ENCODE data around the gene KRTAP4-11.
"Not testable (repeated sequence)": the region's sequence is repeated elsewhere in the genome, so short reads cannot be mapped to it uniquely, and the experiment has no call there.

KRTAP4-11 gene

DNA sequence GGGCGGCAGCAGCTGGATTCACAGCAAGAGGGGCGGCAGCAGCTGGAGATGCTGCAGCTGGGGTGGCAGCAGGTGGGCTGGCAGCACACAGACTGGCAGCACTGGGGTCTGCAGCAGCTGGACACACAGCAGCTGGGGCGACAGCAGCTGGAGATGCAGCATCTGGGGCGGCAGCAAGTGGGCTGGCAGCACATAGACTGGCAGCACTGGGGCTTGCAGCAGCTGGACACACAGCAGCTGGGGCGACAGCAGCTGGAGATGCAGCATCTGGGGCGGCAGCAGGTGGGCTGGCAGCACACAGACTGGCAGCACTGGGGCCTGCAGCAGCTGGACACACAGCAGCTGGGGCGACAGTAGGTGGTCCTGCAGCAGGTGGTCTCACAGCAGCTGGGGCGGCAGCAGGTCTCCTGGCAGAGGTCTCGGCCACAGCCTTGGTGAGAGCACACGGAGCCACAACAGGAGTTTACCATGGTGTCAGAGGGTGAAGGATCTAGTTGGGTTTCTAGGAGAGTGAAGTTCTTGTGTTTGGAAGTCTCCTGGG is at the start of gene KRTAP4-11:
Gene KRTAP4-11, minus strand, starts transcription at position 528 of the 541 bp plus-strand sequence. Its CDS starts 58 bp downstream, at position 470.
- in situ Hi-C loops (cut with HindIII; ENCODE audit: low sequenced_read_pairs), result not testable (repeated sequence)

DNA sequence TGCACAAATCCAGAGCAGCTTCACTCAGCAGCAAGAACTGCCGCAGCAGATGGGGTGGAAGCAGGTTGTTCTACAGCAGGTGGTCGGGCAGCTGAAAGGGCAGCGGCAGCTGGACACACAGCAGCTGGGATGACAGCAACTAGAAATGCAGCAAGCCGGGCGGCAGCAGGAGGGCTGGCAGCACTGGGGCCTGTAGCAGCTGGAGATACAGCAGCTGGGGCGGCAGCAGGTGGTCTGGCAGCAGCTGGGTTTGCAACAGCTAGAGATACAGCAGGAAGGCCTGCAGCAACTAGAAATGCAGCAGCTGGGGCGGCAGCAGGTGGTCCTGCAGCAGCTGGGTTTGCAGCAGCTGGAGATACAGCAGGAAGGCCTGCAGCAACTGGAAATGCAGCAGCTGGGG is 49.4 kb upstream of the KRTAP4-11 start:
- in situ Hi-C loops (cut with HindIII; ENCODE audit: low sequenced_read_pairs), result no loop called here

DNA sequence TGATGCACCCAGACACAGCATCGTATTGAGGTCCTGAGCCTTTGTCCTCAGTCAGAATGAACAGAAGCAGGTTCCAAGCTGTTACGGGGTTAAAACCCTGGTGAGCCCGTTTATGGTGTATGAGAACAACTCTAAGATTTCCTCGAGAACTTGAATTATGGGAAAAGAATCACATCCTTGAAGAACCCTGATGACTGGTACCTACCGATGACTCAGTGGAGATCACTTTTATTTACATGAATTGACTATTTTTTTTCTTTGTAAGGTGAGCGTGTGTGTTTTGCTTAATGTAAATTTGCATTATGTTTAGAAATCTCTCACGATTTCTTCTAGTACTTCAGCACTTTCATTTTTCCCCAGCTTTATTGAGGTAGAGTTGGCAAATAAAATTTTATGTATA is 45.7 kb upstream of the KRTAP4-11 start:
- in situ Hi-C loops (cut with HindIII; ENCODE audit: low sequenced_read_pairs), result no loop called here

DNA sequence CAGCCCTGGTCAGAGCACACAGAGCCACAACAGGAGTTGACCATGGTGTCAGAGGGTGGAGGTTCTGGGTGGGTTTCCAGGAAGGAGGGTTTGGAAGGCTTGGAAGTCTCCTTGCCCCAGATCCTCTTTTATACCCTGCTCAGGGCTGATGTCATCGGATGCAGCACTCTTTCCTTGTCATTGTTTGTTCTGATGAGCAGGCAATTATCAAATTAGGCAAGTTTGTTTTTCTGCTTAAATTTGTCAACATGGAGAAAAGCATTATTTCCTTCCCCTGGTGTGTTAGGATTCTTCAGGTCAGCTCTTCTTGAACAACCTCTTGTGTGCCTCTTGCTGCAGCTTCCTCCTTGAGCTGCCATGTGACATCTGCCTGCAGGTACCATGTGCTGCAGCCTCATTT is 42.5 kb upstream of the KRTAP4-11 start, which contains the start of gene KRTAP4-4:
Gene KRTAP4-4, minus strand, starts transcription at position 101 of the 400 bp plus-strand sequence. Its CDS starts 57 bp downstream, at position 44.
- in situ Hi-C loops (cut with HindIII; ENCODE audit: low sequenced_read_pairs), result no loop called here

DNA sequence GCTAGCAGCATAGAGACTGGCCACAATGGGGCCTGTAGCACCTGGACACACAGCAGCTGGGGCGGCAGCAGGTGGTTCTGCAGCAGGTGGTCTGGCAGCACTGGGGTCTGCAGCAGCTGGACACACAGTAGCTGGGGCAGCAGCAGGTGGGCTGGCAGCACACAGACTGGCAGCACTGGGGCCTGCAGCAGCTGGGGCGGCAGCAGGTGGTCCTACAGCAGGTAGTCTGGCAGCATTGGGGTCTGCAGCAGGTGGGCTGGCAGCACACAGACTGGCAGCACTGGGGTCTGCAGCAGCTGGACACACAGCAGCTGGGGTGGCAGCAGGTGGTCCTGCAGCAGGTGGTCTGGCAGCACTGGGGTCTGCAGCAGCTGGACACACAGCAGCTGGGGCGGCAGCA is 42.0 kb upstream of the KRTAP4-11 start:
- in situ Hi-C loops (cut with HindIII; ENCODE audit: low sequenced_read_pairs), result not testable (repeated sequence)

DNA sequence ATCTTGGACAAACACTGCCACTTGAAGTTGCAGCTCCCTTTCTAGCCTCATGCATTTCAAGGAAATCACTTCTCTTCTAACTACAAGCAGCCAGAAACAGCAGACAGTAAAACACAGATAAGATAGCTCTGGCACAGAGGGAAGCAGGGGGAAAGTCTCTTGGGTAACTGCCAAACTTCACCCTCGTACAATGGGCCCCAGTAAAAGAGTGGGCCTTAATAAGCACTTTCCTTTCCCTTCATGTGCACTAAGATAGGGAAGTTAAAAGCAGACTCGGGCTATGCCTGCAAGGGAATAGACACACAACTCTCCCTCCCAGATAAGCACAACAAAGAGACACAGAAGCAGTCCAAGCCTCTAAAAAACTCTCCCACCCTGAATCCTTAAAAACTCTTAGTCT is 35.7 kb upstream of the KRTAP4-11 start:
- in situ Hi-C loops (cut with HindIII; ENCODE audit: low sequenced_read_pairs), result no loop called here

DNA sequence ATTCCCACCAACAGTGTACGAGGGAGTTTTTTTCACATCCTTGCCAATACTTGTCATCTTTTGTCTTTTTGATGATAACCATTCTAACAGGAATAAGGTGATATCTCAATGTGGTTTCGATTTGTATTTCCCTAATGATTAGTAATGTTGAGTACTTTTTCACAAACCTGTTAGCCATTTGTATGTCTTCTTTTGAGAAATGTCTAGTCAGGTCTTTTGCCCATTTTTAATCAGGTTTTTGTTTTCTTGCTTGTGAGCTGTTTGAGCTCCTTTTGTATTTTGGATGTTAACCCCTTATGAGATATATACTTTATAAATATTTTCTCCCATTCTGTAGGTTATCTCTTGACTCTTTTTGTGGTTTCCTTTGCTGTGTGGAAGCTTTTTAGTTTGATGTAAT is 33.4 kb upstream of the KRTAP4-11 start:
- in situ Hi-C loops (cut with HindIII; ENCODE audit: low sequenced_read_pairs), result no loop called here

DNA sequence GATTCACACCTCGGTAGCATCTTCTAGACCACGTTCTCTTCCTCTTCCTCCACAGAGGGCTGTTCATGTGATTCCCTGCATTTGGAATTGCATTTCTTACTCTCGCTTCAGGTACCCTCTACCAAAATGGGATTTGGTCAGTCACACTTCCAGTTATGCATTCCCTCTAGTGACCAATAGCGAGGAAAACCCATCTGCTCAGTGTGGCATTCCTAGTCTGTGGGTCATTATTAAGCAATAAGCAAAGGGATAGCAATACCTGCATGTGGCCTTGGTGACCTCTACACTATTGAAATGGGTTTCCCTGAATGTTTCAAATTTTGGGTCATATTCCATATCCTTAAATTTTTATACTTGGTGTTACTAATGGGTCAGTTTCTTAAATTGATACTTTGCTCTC is 31.9 kb upstream of the KRTAP4-11 start:
- in situ Hi-C loops (cut with HindIII; ENCODE audit: low sequenced_read_pairs), result no loop called here

DNA sequence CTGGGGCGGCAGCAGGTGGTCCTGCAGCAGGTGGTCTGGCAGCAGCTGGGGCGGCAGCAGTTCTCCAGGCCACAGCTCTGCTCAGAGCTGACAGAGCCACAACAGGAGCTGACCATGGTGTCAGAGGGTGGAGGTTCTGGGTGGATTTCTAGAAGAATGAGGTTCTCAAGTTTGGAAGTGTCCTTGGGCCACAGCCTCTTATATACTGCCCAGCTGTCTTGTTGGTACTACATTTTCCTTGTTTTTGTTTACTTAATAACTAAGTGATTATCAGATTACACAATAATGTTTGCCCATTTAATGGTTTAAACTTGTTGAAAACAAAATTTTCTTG is 31.4 kb upstream of the KRTAP4-11 start, which contains the start of gene KRTAP4-5:
Gene KRTAP4-5, minus strand, starts transcription at position 174 of the 334 bp plus-strand sequence. Its CDS starts 58 bp downstream, at position 116.
- in situ Hi-C loops (cut with HindIII; ENCODE audit: low sequenced_read_pairs), result no loop called here

DNA sequence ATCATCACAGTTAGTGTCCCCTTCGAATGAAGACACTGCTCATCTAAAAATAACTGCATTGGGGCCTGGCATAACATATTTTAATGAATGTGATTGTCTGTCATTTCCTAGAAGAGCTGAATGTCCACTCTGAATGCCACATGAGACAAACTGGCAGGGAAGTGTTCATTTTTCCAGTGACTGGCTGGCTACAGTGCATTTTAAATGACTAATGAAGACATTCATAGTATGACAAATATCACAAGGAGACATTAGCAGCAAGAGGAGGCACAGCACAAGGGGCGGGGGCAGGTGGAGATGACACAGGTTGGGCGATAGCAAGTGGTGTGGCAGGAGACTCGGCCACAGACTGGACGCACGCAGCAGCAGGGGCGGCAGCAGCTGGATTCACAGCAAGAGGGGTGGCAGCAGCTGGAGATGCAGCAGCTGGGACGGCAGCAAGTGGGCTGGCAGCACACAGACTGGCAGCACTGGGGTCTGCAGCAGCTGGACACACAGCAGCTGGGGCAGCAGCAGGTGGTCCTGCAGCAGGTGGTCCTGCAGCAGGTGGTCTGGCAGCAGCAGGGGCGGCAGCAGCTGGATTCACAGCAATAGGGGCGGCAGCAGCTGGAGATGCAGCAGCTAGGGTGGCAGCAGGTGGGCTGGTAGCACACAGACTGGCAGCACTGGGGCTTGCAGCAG is 30.9 kb upstream of the KRTAP4-11 start:
- in situ Hi-C loops (cut with HindIII; ENCODE audit: low sequenced_read_pairs), result not testable (repeated sequence)

DNA sequence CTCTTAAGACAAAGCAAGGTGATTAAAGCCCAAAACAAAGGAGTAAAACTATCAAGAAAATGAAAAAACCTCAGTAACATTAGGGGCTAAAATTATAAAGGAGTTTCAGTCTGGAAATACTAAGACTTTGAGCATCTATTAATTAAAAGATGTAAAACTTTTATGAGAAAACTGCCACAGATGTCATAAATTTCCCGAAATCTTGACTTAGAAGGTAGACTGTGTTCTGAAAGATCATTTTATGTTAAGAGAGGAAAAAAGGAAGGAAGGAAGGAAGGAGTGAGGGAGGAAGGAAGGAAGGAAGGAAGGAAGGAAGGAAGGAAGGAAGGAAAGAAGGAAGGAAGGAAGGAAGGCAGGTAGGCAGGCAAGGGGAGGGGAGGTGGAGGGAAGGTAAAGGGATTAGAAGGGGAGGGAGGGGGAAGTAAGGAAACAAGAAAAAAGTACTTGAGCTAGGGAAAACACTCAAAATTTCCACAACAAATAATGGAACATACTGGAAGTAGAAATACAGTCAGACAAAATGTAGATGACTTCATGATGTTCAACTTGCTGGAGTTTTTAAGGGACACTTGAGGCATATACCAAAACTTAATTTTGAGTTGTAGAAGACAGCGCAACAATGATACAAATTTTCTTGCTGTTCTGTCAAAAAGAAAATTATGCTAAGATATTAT is 29.5 kb upstream of the KRTAP4-11 start:
- in situ Hi-C loops (cut with HindIII; ENCODE audit: low sequenced_read_pairs), result no loop called here

DNA sequence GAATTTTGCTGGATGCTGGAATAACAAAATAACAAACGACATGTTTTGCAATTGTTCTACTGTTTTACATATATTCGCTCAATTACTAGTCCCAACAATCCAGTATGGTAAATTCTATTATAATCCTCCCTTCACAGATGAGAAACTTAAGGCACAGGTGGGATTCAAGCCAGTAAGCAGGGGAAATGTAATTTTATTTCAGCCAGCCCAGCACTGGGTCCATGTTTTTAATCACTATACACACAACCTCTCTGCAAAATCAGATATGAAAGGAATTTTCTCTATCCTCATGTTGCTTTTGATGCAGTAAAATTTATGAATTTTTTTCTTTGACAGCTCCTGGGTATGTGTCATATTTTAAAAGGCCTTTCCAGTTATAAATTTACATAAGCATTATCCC is 27.1 kb upstream of the KRTAP4-11 start:
- in situ Hi-C loops (cut with HindIII; ENCODE audit: low sequenced_read_pairs), result no loop called here

DNA sequence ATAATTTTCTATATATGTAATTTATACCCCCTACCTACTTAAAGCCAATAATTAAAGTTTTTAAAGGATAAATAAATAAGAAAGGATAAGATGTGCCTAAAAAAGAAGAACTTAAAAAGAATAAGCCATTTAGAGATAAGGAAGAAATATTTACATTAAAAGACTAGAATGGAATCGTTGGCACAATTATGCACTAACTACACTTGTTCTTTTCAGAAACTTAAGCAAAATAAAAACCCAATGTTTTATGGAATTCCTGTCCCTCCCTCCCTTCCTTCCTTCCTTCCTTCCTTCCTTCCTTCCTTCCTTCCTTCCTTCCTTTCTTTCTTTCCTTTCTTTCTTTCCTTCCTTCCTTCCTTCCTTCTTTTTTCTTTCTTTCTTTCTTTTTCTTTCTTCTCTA is 26.7 kb upstream of the KRTAP4-11 start:
- in situ Hi-C loops (cut with HindIII; ENCODE audit: low sequenced_read_pairs), result no loop called here

DNA sequence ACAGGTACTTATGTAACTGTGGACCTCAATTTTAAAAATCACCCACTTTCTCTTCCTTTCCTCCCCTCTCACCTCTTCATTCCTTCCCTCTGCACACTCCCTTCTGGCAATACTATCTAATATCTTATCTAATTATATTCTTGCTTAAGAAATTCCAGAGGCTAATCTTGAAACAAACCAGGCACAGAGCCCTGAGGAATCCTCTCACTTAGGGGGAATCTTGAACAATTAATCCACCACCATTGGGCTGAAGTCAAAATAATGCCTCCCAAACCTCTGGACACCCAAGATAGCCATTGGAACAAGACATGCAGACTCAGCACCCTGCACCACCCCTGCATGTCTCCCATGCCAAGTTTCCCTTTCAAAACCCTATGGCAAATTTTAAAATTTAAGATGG is 23.2 kb upstream of the KRTAP4-11 start:
- in situ Hi-C loops (cut with HindIII; ENCODE audit: low sequenced_read_pairs), result no loop called here

DNA sequence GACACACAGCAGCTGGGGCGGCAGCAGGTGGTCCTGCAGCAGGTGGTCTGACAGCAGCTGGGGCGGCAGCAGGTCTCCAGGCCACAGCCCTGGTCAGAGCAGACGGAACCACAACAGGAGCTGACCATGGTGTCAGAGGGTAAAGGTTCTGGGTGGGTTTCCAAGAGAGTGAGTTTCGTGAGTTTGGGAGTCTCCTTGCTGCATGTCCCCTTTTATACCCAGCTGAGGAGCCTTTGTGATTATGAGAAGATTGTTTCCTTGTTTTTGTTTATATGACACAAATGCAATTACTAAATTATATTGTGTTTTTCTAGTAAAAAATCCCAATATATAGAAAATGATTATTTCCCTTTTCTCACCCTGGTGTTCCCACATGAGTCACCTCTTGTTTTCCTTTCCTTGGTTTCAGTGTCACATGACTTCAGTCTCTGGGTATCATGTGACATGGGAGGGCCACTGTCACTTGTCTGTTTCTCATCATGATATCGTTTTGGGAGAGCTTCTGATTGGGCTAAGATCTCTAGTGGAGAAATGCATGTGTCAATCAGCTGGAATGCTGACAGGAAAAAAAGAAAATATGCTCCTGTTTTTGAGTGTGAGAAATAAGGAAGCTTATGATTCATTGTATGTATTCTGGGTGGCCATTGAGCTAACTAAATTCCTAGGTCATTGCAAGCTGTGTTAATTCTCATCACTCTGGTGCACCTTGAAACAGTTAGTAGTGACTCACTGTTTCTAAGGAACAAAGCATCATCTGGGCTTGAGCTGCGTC is 22.4 kb upstream of the KRTAP4-11 start, which contains the start of gene KRTAP4-6:
Gene KRTAP4-6, minus strand, starts transcription at position 185 of the 772 bp plus-strand sequence. Its CDS starts 57 bp downstream, at position 128.
- in situ Hi-C loops (cut with HindIII; ENCODE audit: low sequenced_read_pairs), result no loop called here

DNA sequence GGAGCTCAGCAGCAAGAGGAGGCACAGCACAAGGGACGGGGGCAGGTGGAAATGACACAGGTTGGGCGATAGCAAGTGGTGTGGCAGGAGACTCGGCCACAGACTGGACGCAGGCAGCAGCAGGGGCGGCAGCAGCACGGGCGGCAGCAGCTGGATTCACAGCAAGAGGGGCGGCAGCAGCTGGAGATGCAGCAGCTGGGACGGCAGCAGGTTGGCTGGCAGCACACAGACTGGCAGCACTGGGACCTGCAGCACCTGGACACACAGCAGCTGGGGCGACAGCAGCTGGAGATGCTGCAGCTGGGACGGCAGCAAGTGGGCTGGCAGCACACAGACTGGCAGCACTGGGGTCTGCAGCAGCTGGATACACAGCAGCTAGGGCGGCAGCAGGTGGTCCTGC is 21.7 kb upstream of the KRTAP4-11 start:
- in situ Hi-C loops (cut with HindIII; ENCODE audit: low sequenced_read_pairs), result not testable (repeated sequence)

DNA sequence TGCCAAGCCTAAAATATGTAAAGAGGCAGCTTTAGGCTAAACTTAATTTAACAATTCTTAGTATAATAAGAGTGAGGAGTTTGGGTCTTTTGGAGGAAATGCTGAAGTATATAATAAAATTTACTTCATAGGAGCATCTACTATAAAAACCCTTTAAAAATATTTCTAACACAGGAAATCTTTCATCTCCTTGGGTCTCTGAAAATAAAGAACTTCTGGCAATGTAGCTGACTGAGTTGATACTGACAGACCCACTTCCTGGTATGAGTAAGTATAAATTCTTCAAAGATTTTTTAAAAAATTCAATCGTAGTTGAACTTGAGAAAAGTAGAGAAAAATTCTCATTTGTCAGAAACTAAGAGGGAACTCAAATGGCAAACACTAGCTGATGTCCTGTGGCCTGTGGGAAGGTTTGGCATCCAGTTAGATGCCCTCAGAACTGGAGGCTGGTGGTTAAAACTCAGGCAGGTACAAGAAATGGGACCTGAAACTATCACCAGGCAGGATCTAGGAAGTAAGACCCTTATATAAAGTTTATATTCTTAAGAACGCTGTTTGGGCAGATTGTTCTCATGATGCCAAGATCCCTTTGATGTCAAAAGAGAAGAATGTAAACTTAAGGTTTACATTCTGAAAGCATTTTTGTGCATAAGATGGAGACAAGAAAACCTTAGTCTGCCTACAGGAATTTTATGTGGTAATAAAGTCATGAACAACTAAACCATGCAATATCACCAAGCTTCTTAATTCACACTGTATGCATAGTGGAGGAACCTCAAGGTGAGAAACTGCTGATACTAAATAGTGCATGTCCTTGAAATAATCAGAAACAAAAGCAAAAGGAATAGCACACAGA is 15.9 kb upstream of the KRTAP4-11 start:
- in situ Hi-C loops (cut with HindIII; ENCODE audit: low sequenced_read_pairs), result no loop called here

DNA sequence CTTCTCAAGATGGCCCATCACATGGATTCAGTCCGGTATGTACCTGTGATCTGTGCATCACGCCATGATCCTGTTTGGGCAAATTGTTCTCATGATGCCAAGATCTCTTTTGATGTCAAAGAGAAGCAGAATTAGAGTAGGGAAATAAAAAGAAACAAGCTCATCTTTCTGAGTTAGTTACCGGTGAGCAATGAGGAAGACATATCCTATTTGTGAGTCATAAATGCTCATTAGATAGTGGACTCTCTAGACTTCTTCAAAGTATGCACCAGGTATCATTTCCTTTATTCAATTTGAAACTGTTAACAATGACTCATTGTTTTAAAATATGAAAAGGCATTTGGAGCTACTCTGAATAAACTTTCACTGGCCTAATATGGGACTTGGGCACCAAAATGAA is 13.8 kb upstream of the KRTAP4-11 start:
- in situ Hi-C loops (cut with HindIII; ENCODE audit: low sequenced_read_pairs), result no loop called here

DNA sequence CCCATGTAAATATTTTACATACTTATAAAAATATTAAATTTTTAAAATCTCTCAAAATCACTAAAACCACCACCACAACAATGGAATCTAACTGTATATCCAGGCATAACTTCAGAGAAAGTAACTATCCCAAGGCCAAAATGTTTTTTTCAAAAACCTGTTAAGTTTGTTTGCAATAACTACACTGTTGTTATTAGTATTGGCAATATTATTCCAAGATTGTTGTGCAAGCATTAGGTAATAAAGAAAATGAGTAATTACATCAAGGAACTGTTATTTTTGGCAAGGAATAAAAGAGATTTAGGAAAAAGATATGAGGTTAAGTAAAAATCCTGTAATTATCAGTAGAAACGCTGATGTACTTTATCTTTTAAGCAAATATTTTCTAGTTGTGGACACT is 9.2 kb upstream of the KRTAP4-11 start:
- in situ Hi-C loops (cut with HindIII; ENCODE audit: low sequenced_read_pairs), result no loop called here

DNA sequence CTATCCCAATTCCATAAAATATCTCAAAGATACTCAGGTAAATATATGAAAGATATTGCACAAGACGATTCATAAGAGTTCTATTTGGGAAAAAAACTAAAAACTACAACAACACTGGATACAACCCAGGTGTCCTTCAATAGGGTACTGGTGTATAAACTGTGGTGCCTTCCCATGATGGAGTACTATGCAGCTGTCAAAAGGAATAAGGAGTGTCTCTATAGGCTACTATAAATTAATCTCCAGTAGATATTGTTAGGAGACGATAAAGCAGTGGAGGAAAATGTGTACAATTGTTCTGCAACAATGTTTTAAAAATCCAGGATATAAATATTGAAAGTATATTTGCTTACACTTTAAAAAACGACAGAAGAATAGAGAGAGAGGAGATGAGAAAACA is 8.2 kb upstream of the KRTAP4-11 start:
- in situ Hi-C loops (cut with HindIII; ENCODE audit: low sequenced_read_pairs), result no loop called here

Measured in endothelial cell of hepatic sinusoid (primary cell).